ENCODE measurements around the gene ARHGAP42. TPM values are rescaled to one million over a fixed set of nuclear protein-coding genes. Genes with fewer than 3 reads are reported as not detected.

The ARHGAP42 gene
- polyA plus RNA-seq, 1 donor (not counting 4 experiments of a cell fraction or from before 2014, with no cell fraction given), result 5.5 TPM

DNA sequence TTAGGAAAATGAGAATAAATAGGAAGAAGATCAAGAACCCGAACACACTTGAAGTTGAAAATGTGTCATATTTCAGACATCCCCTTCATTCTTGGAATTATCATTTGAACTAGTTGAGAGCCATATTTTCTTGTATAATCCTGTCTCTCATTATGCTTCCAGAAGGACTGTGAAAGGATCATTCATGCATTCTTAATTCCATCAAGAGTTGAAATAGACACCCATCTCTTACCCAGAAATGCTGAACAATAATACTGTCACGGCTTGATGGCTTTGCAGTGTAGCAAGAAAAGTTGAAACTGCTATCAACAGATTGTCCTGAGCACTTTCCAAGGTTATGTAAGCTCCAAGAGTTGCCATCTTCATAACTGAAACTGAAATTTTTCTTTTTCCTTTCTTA lies 79.7 kb downstream of the ARHGAP42 start:
- Histone ChIP-seq H3K9me3 (ENCODE audit: control insufficient read depth, low read depth, low read length) (no peaks in the 10 kb centered on the region), H3K27me3 (ENCODE audit: control insufficient read depth, extremely low read depth, insufficient read depth, low read length) (no peaks in the 10 kb centered on the region), H3K36me3 (ENCODE audit: control insufficient read depth in 2 of 2, extremely low read depth in 1 of 2, insufficient read depth in 2 of 2, low read length in 2 of 2) (no peaks in the 10 kb centered on the region), H3K79me2 (ENCODE audit: control insufficient read depth, insufficient read depth, low read length) (no peaks in the 10 kb centered on the region), H3K4me1 (ENCODE audit: control insufficient read depth, extremely low read depth, insufficient read depth, low read length) (no peaks in the 10 kb centered on the region), H3K4me2 (ENCODE audit: control insufficient read depth, extremely low read depth, insufficient read depth, low read depth, low read length) (no peak overlapping the region), H3K4me3 (ENCODE audit: control insufficient read depth in 2 of 3, extremely low read depth in 1 of 3, insufficient read depth in 2 of 3, low read depth in 1 of 3, low read length in 3 of 3) (no peak overlapping the region), H3K27ac (ENCODE audit: control insufficient read depth, insufficient read depth, low read length) (no peak overlapping the region), H3K9ac (ENCODE audit: control insufficient read depth, extremely low read depth, insufficient read depth, low read length) (no peak overlapping the region), H4K20me1 (ENCODE audit: control insufficient read depth, extremely low read depth, insufficient read depth, low read length) (no peaks in the 10 kb centered on the region), H2AFZ (ENCODE audit: control insufficient read depth, low read length) (no peak overlapping the region), H3K9me1 (ENCODE audit: control insufficient read depth, extremely low read depth, insufficient read depth, low read length) (no peaks in the 10 kb centered on the region)
- FAIRE-seq (no peak), DNase-seq (ENCODE audit: low read depth, low spot score) (no peak)
- dilution Hi-C loops (cut with MboI; ENCODE audit: extremely low pct_ligation_motif_present, low sequenced_read_pairs), result no loop called here
- TF ChIP-seq EZH2 (IDR thresholded peaks at IDR 0.05; ENCODE audit: low read length), result no peak
- TF ChIP-seq, protein P1, sequence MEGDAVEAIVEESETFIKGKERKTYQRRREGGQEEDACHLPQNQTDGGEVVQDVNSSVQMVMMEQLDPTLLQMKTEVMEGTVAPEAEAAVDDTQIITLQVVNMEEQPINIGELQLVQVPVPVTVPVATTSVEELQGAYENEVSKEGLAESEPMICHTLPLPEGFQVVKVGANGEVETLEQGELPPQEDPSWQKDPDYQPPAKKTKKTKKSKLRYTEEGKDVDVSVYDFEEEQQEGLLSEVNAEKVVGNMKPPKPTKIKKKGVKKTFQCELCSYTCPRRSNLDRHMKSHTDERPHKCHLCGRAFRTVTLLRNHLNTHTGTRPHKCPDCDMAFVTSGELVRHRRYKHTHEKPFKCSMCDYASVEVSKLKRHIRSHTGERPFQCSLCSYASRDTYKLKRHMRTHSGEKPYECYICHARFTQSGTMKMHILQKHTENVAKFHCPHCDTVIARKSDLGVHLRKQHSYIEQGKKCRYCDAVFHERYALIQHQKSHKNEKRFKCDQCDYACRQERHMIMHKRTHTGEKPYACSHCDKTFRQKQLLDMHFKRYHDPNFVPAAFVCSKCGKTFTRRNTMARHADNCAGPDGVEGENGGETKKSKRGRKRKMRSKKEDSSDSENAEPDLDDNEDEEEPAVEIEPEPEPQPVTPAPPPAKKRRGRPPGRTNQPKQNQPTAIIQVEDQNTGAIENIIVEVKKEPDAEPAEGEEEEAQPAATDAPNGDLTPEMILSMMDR (optimal IDR thresholded peaks at IDR 0.05 in 1 of 3, IDR thresholded peaks at IDR 0.05 in 1 of 3, conservative IDR thresholded peaks at IDR 0.05 in 1 of 3; ENCODE audit: extremely low read depth in 1 of 3, insufficient read depth in 2 of 3, low read length in 3 of 3), result no peak

DNA sequence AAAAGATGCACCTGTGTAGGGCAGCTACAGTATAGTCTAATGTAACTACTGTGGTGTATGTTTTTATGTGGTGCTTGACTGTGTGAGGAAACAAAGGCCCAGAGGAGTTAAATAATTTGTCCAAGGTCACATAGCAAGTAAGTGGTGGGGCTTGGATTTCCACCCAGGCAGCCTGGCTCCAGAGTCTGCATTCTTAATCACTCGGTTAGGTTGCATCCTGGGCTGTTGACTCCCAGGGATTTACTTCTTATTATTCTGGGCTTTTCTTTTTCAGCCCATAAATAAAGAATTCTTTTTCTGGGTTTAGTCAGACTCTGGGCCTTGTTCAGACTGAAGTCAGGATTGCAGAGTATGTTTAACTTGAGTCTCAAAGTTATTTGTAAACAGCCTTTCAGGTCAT lies 82.1 kb downstream of the ARHGAP42 start:
- dilution Hi-C loops (cut with MboI; ENCODE audit: extremely low pct_ligation_motif_present, low sequenced_read_pairs), result no loop called here
- Histone ChIP-seq H2AFZ (ENCODE audit: control insufficient read depth, low read length) (no peak overlapping the region), H3K79me2 (ENCODE audit: control insufficient read depth, insufficient read depth, low read length) (no peaks in the 10 kb centered on the region), H3K4me2 (ENCODE audit: control insufficient read depth, extremely low read depth, insufficient read depth, low read depth, low read length) (no peak overlapping the region), H3K9me1 (ENCODE audit: control insufficient read depth, extremely low read depth, insufficient read depth, low read length) (no peaks in the 10 kb centered on the region), H3K36me3 (ENCODE audit: control insufficient read depth in 2 of 2, extremely low read depth in 1 of 2, insufficient read depth in 2 of 2, low read length in 2 of 2) (no peaks in the 10 kb centered on the region), H4K20me1 (ENCODE audit: control insufficient read depth, extremely low read depth, insufficient read depth, low read length) (no peaks in the 10 kb centered on the region), H3K9ac (ENCODE audit: control insufficient read depth, extremely low read depth, insufficient read depth, low read length) (no peak overlapping the region), H3K4me3 (ENCODE audit: control insufficient read depth in 2 of 3, extremely low read depth in 1 of 3, insufficient read depth in 2 of 3, low read depth in 1 of 3, low read length in 3 of 3) (no peak overlapping the region), H3K4me1 (ENCODE audit: control insufficient read depth, extremely low read depth, insufficient read depth, low read length) (no peaks in the 10 kb centered on the region), H3K27me3 (ENCODE audit: control insufficient read depth, extremely low read depth, insufficient read depth, low read length) (no peaks in the 10 kb centered on the region), H3K9me3 (ENCODE audit: control insufficient read depth, low read depth, low read length) (no peaks in the 10 kb centered on the region), H3K27ac (ENCODE audit: control insufficient read depth, insufficient read depth, low read length) (no peak overlapping the region)
- DNase-seq (ENCODE audit: low read depth, low spot score) (no peak), FAIRE-seq (no peak)
- TF ChIP-seq EZH2 (IDR thresholded peaks at IDR 0.05; ENCODE audit: low read length), result no peak
- TF ChIP-seq, protein P1 (optimal IDR thresholded peaks at IDR 0.05 in 1 of 3, IDR thresholded peaks at IDR 0.05 in 1 of 3, conservative IDR thresholded peaks at IDR 0.05 in 1 of 3; ENCODE audit: extremely low read depth in 1 of 3, insufficient read depth in 2 of 3, low read length in 3 of 3), result no peak
